ENCODE measurements around the gene RUBCN. TPM values are rescaled to one million over a fixed set of nuclear protein-coding genes. Genes with fewer than 3 reads are reported as not detected.
"Not testable (repeated sequence)": the region's sequence is repeated elsewhere in the genome, so short reads cannot be mapped to it uniquely, and the experiment has no call there.

The RUBCN gene
- total RNA-seq, 2 experiments from 2014 or later, result 48.4 to 50.2 TPM

DNA sequence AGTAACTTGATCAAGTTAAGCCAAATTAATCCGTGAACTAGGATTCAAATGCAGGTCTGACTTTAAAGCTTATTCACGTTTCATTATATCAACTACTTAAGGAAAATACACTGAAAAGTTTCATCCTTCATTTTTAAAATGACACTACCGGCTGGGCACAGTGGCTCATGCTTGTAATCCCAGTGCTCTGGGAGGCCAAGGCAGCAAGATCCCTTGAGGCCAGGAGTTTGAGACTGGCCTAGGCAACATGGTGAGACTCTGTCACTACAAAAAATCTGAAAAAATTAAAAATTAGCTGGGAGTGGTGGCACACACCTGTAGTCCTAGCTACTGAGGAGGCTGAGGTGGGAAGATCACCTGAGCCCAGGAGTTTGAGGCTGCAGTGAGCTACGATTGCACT lies 3.7 kb downstream of the RUBCN start:
- ATAC-seq (no peak), DNase-seq (no peak)
- Mint-ChIP-seq H3K27ac (no peak overlapping the region), H3K4me3 (no peak overlapping the region), H3K9me3 (ENCODE audit: insufficient read depth) (no peaks in the 10 kb centered on the region), H3K4me1 (ENCODE audit: low read depth) (peaks cover 47% of the 10 kb centered on the region), H3K36me3 (ENCODE audit: low read depth) (peaks cover 23% of the 10 kb centered on the region), H3K27me3 (ENCODE audit: low read depth) (no peaks in the 10 kb centered on the region)
- ChIA-PET CTCF (interaction anchor here (1.0 kb wide), 1 partner anchor 13 kb away, joined by 3 read pairs; no protein-coding TSS in a partner anchor), POLR2A (interaction anchor here (0.7 to 1.2 kb wide), 2 partner anchors 16 to 20 kb away, joined by 3 to 4 read pairs; no protein-coding TSS in a partner anchor)

DNA sequence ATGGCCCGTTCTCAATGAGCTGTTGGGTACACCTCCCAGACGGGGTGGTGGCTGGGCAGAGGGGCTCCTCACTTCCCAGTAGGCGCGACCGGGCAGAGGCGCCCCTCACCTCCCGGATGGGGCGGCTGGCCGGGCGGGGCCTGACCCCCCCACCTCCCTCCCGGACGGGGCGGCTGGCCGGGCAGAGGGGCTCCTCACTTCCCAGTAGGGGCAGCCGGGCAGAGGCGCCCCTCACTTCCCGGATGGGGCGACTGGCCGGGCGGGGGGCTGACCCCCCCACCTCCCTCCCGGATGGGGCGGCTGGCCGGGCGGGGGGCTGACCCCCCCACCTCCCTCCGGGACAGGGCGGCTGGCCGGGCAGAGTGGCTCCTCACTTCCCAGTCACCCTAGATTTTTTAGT lies 5.2 kb downstream of the RUBCN start:
- ATAC-seq, CTCF ChIA-PET: not testable (repeated sequence)
- H3K4me1 Mint-ChIP-seq (ENCODE audit: low read depth), result peaks cover 37% of the 10 kb centered on the region

DNA sequence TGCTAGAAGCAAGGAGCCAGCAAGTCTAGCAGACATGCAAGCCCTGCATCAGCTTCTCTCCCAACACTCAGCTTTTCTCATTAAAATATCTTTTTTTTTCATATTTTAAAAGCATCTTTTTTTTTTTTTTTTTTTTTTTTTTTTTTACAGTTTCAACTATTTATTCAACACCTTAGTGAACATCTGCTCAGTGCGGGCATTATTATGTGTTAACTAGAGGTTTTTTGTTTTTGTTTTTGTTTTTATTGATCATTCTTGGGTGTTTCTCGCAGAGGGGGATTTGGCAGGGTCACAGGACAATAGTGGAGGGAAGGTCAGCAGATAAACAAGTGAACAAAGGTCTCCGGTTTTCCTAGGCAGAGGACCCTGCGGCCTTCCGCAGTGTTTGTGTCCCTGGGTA lies 5.9 kb downstream of the RUBCN start:
- POLR2A ChIA-PET; ATAC-seq; H3K4me3 Mint-ChIP-seq; H3K27me3 Mint-ChIP-seq (ENCODE audit: low read depth); CTCF ChIA-PET; DNase-seq; H3K27ac Mint-ChIP-seq; H3K9me3 Mint-ChIP-seq (ENCODE audit: insufficient read depth): not testable (repeated sequence)
- Mint-ChIP-seq H3K36me3 (ENCODE audit: low read depth) (peaks cover 23% of the 10 kb centered on the region), H3K4me1 (ENCODE audit: low read depth) (peaks cover 33% of the 10 kb centered on the region)

More for the DNA sequence above, 5.2 kb downstream of the RUBCN start:
- H3K4me3 Mint-ChIP-seq; POLR2A ChIA-PET; H3K27ac Mint-ChIP-seq; H3K9me3 Mint-ChIP-seq (ENCODE audit: insufficient read depth); H3K27me3 Mint-ChIP-seq (ENCODE audit: low read depth); DNase-seq: not testable (repeated sequence)
- H3K36me3 Mint-ChIP-seq (ENCODE audit: low read depth), result peaks cover 23% of the 10 kb centered on the region

DNA sequence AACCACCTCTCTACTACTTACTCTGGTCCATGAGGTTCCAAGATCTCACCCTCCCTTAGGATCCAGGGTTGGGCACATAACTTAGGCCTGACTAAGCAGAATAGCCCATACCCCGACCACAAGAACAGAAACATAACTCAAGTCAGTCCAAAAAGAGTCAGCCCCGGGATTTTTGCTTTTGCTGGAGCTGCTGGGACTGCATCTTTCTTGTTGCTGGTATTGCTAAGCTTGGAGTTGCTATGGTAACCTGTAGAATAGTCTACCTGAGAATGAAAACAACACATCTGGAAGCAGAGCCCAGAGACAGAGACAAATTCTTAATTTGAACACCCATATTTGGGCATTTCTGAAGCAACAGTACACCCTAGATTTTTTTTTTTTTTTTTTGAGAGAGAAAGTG lies 6.5 kb downstream of the RUBCN start:
- Mint-ChIP-seq H3K9me3 (ENCODE audit: insufficient read depth) (peaks cover 2% of the 10 kb centered on the region), H3K4me3 (no peak overlapping the region), H3K4me1 (ENCODE audit: low read depth) (peaks cover 28% of the 10 kb centered on the region), H3K36me3 (ENCODE audit: low read depth) (peaks cover 23% of the 10 kb centered on the region), H3K27me3 (ENCODE audit: low read depth) (no peaks in the 10 kb centered on the region), H3K27ac (no peak overlapping the region)
- ATAC-seq (peak; percentile 65), DNase-seq (no peak)
- POLR2A ChIA-PET, result no interaction called here
- CTCF ChIA-PET, result interaction anchor here (1.0 kb wide), 1 partner anchor 18 kb away, joined by 3 read pairs; no protein-coding TSS in a partner anchor

DNA sequence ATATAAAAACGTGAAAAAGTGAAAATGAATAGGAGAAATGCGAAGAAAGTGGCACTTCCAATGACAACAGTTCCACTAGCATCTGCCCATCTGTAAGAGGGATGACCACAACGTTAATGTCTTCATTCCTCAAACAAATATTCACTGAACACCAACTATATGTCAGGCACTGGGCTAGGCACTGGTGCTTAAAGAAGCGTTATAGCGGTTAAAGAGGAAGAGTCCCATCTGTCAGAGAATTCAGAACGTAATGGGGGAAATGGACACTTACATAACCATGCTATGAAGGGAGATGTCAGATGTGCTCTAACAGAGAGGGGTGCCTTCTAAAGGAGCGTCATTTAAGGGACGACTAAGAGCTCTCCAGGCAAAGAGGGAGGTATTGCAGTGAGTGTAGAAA lies 8.2 kb downstream of the RUBCN start:
- Mint-ChIP-seq H3K27me3 (ENCODE audit: low read depth) (no peaks in the 10 kb centered on the region), H3K9me3 (ENCODE audit: insufficient read depth) (peaks cover 7% of the 10 kb centered on the region), H3K4me3 (no peak overlapping the region), H3K27ac (no peak overlapping the region), H3K4me1 (ENCODE audit: low read depth) (peaks cover 17% of the 10 kb centered on the region), H3K36me3 (ENCODE audit: low read depth) (peaks cover 20% of the 10 kb centered on the region)
- ChIA-PET POLR2A (no interaction called here), CTCF (no interaction called here)
- no peak for ATAC-seq
- no peak for DNase-seq

DNA sequence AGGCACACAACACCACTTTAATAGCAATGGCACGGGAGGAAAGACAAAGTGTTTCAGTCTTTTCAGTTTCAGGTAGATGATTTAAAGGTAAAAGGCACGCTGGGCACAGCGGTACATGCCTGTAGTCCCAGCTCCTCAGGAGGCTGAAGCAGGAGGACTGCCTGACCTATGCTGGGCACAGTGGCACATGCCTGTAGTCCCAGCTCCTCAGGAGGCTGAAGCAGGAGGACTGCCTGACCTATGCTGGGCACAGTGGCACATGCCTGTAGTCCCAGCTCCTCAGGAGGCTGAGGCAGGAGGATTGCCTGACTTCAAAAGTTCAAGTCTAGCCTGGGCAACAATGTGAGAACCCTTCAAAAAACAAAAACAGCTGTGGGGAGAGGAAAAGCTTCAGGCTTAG lies 8.8 kb downstream of the RUBCN start:
- peaks cover 11% of the 10 kb centered on the region for H3K9me3 Mint-ChIP-seq (ENCODE audit: insufficient read depth)
- DNase-seq; H3K27ac Mint-ChIP-seq; CTCF ChIA-PET; ATAC-seq; H3K4me3 Mint-ChIP-seq; H3K27me3 Mint-ChIP-seq (ENCODE audit: low read depth): not testable (repeated sequence)
- H3K4me1 Mint-ChIP-seq (ENCODE audit: low read depth), result peaks cover 16% of the 10 kb centered on the region
- H3K36me3 Mint-ChIP-seq (ENCODE audit: low read depth), result peaks cover 24% of the 10 kb centered on the region
- POLR2A ChIA-PET, result interaction anchor here (0.9 kb wide), 1 partner anchor 8 kb away, joined by 3 read pairs; no protein-coding TSS in a partner anchor

DNA sequence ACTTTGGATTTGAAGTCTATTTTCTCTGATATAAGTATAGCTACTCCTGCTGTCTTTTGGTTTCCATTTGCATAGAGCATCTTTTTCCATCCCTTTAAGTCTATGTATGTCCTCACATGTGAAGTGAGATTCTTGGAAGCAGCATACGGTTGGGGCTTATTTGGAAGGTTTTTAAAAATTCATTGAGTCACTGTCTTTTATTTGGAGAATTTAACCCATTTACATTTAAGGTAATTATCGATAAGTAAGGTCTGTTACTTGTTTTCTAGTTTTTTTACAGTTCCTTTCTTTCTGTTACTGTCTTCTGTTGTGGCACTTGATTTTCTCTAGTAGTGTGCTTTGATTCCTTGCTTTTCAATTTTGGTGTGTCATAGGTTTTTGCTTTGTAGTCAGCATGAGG lies 14.0 kb downstream of the RUBCN start:
- Mint-ChIP-seq H3K4me1 (ENCODE audit: low read depth) (no peaks in the 10 kb centered on the region), H3K9me3 (ENCODE audit: insufficient read depth) (peaks cover 11% of the 10 kb centered on the region), H3K4me3 (no peak overlapping the region), H3K27ac (no peak overlapping the region), H3K36me3 (ENCODE audit: low read depth) (peaks cover 37% of the 10 kb centered on the region), H3K27me3 (ENCODE audit: low read depth) (no peaks in the 10 kb centered on the region)
- ATAC-seq (no peak), DNase-seq (no peak)
- POLR2A ChIA-PET, result no interaction called here
- CTCF ChIA-PET, result no interaction called here

DNA sequence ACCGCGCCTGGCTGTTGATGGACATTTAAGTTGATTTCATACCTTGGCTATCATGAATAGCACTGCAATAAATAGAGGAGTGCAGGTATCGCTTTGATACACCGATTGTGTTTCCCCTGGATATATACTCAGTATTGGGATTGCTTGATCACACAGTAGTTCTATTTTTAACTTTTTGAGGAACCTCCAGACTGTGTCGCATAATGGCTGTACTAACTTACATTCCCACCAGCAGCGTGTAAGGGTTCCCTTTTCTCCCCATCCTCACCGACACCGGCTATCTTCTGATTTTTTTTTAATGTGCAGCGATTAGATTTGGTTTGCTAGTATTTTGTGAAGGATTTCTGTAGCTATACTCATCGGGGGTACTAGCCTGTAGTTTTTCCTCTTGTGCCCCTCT lies 16.0 kb downstream of the RUBCN start:
- Mint-ChIP-seq H3K4me1 (ENCODE audit: low read depth) (peaks cover 4% of the 10 kb centered on the region), H3K4me3 (no peak overlapping the region), H3K36me3 (ENCODE audit: low read depth) (peaks cover 53% of the 10 kb centered on the region), H3K27ac (no peak overlapping the region), H3K27me3 (ENCODE audit: low read depth) (no peaks in the 10 kb centered on the region), H3K9me3 (ENCODE audit: insufficient read depth) (peaks cover 11% of the 10 kb centered on the region)
- no peak for ATAC-seq
- POLR2A ChIA-PET, result no interaction called here
- CTCF ChIA-PET, result no interaction called here
- no peak for DNase-seq

DNA sequence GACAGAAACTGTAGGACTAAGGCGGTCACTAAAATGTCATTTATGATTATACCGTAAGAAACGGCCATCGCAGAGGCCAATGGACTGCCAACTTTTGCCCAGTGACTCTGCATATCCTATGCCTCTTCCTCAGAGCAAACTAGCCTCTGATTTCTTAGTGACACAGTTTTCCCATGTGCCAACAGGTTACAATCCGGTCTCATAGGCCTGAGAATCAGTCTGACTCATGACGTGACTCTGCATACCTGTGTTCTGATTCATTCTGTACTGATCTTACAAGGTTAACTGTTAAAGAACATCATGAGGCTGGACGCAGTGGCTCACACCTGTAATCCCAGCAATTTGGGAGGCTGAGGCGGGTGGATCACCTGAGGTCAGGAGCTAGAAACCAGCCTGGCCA lies 17.8 kb downstream of the RUBCN start:
- Mint-ChIP-seq H3K4me1 (ENCODE audit: low read depth) (peaks cover 13% of the 10 kb centered on the region), H3K27me3 (ENCODE audit: low read depth) (no peaks in the 10 kb centered on the region), H3K9me3 (ENCODE audit: insufficient read depth) (peaks cover 5% of the 10 kb centered on the region), H3K36me3 (ENCODE audit: low read depth) (peaks cover 56% of the 10 kb centered on the region), H3K27ac (no peak overlapping the region), H3K4me3 (no peak overlapping the region)
- ChIA-PET POLR2A (no interaction called here), CTCF (interaction anchor here (1.3 kb wide), 1 partner anchor 14 kb away, joined by 3 read pairs; no protein-coding TSS in a partner anchor)
- ATAC-seq (no peak), DNase-seq (no peak)

DNA sequence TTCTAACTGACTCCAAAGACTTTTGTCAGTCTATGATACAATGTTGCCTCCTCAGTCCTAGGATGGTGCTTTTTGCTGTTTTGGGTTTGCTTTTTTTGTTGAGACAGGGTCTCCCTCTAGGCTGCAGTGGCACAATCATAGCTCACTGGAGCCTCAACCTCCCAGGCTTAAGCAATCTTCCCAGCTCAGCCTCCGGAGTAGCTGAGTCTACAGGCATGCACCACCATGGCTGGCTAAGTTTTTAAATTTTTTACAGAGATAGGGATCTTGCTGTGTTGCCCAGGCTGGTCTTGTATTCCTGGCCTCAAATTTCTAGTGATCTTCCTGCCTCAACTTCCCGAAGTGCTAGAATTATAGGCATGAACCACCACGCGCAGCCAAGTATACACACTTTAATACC lies 22.5 kb downstream of the RUBCN start:
- H3K27me3 Mint-ChIP-seq (ENCODE audit: low read depth), result no peaks in the 10 kb centered on the region
- DNase-seq, result no peak
- ChIA-PET POLR2A (interaction anchor here (3.6 kb wide), 1 partner anchor 77 kb away, joined by 24 read pairs; the partner anchor contains the start of gene LRCH3), CTCF (interaction anchor here (0.6 to 3.8 kb wide), 3 partner anchors 10 to 115 kb away, joined by 3 to 17 read pairs (median 3); no protein-coding TSS in a partner anchor)
- ATAC-seq, result no peak
- H3K9me3 Mint-ChIP-seq (ENCODE audit: insufficient read depth), result no peaks in the 10 kb centered on the region
- no peak overlapping the region for H3K4me3 Mint-ChIP-seq
- peak overlapping the region; percentile 46 for H3K27ac Mint-ChIP-seq
- H3K4me1 Mint-ChIP-seq (ENCODE audit: low read depth), result peaks cover 34% of the 10 kb centered on the region
- peaks cover 41% of the 10 kb centered on the region for H3K36me3 Mint-ChIP-seq (ENCODE audit: low read depth)

DNA sequence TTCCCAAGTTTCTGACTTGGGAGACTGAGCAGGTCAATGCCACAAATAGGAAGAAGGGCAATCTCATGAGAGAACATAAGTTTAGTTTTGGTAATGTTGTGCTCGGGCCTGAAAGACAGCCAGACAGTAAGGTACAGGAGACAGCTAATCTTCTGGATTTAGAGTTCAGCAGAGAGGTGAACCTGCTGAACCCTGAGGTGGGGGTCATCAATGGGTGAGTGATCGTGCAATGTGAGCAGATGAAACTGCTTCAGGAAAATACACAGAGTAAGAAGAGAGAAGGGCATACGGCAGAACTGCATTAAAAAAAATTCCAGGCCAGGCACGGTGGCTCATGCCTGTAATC lies 23.3 kb downstream of the RUBCN start:
- H3K36me3 Mint-ChIP-seq (ENCODE audit: low read depth), result peaks cover 45% of the 10 kb centered on the region
- no peak overlapping the region for H3K4me3 Mint-ChIP-seq
- ChIA-PET CTCF (interaction anchor here (3.8 kb wide), 1 partner anchor 114 kb away, joined by 17 read pairs; no protein-coding TSS in a partner anchor), POLR2A (interaction anchor here (1.9 to 3.6 kb wide), 3 partner anchors 22 to 416 kb away, joined by 4 to 24 read pairs (median 14); partner anchors contain the start of genes LRCH3 and RUBCN)
- ATAC-seq (no peak), DNase-seq (no peak)
- no peaks in the 10 kb centered on the region for H3K27me3 Mint-ChIP-seq (ENCODE audit: low read depth)
- H3K4me1 Mint-ChIP-seq (ENCODE audit: low read depth), result peaks cover 38% of the 10 kb centered on the region
- peak overlapping the region; percentile 98 for H3K27ac Mint-ChIP-seq
- no peaks in the 10 kb centered on the region for H3K9me3 Mint-ChIP-seq (ENCODE audit: insufficient read depth)

DNA sequence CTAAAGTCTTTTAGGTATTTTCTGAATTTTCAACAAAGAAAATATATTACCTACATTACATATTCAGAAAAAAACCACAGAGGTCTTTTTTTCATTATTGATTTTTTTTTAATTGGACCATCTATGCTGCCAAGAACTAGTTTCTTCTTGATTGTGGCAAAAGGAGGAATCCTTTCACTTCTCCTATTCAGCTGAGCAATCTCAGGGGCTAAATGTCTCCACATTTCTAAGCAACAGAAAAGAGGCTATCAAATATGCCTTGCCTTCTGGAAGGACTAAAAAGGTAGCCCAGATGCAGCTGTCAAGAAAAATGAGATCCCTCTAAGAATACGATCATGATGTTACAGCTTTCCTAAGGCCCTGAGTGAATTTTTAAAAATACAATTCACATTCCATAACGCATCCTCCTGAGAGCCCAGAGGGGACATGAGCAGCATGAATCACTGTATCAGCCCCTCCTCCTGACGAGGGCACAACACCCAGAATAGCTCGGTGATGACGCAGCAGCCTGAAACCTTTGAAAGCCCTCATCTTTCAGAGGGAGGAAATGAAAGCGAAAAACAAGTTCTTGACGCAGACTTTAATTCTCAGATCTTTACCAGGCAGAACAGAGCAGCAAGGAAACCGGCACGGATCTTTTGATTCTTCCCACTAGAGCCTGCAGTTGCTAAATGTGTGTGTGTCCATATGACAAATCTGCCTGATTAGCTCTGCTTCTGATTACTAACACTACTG lies 24.6 kb downstream of the RUBCN start:
- CTCF ChIA-PET, result interaction anchor here (1.0 to 3.8 kb wide), 4 partner anchors 18 to 113 kb away, joined by 3 to 17 read pairs (median 3); partner anchors contain the start of genes FYTTD1 and RUBCN
- H3K36me3 Mint-ChIP-seq (ENCODE audit: low read depth), result peaks cover 36% of the 10 kb centered on the region
- POLR2A ChIA-PET, result interaction anchor here (1.0 to 3.6 kb wide), 6 partner anchors 21 to 414 kb away, joined by 3 to 24 read pairs (median 4); partner anchors contain the start of genes LRCH3 and RUBCN
- H3K9me3 Mint-ChIP-seq (ENCODE audit: insufficient read depth), result no peaks in the 10 kb centered on the region
- H3K27me3 Mint-ChIP-seq (ENCODE audit: low read depth), result no peaks in the 10 kb centered on the region
- H3K4me3 Mint-ChIP-seq, result peak overlapping the region; percentile 77
- peak overlapping the region; percentile 98 for H3K27ac Mint-ChIP-seq
- DNase-seq (peak; percentile 92), ATAC-seq (peak; percentile 100)
- peaks cover 38% of the 10 kb centered on the region for H3K4me1 Mint-ChIP-seq (ENCODE audit: low read depth)
